H54 (cell line): ENCODE measurements around the gene ITGB6.
"Not testable (repeated sequence)": the region's sequence is repeated elsewhere in the genome, so short reads cannot be mapped to it uniquely, and the experiment has no call there.

ENCODE experiments used
- DNase-seq: peaks from one replicate; pipeline ENCODE4 v3.0.0; 2011; ENCODE audit warnings: low spot score, mixed read lengths; ENCODE audit not compliant: insufficient read length
- FAIRE-seq: peaks from 3 replicates; lab custom pipeline; 2011; peaks lifted over from hg19 to GRCh38; lab: Jason Lieb, UNC
- POLR2A ChIP-seq: IDR thresholded peaks from 2 replicates; pipeline ENCODE4 v1.6.1; 2011; ENCODE audit warnings: low read depth, mild to moderate bottlenecking, low read length

ITGB6 gene

GRCh38 chr2:160208655-160209515 is 8.8 kb upstream of the ITGB6 start:
- TF ChIP-seq POLR2A, result no peak; the same call in 1 of the 2 replicates
- no peak for FAIRE-seq
- no peak for DNase-seq

- peak; percentile 29; the same call in 1 of the 2 replicates for TF ChIP-seq POLR2A
Observed at GRCh38 chr2:160207804-160208654, 8.0 kb upstream of the ITGB6 start.

GRCh38 chr2:160207271-160207670 is 7.2 kb upstream of the ITGB6 start:
- no peak for FAIRE-seq
- no peak for TF ChIP-seq POLR2A
- no peak for DNase-seq

More at GRCh38 chr2:160207804-160208654, 8.0 kb upstream of the ITGB6 start:
- FAIRE-seq (peak; percentile 91), DNase-seq (peak; percentile 76)

DNA sequence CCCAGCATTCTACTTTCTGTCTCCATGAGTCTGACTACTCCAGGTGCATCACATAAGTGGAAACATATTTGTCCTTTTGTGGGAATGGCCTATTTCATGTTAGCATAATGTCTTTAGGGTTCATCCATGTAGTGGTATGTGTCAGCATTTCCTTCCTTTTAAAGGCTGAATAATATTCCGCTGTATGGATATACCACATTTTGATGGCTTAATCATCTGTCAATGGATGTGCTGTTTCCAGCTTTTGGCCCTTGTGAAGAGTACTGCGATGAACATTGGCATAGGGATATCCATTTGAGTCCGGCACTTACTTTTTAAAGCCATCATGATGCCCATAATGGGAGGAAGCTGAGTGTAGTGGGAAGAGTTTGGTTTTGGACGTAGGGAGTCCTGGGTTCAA is 6.4 kb upstream of the ITGB6 start:
- TF ChIP-seq POLR2A, result no peak

DNA sequence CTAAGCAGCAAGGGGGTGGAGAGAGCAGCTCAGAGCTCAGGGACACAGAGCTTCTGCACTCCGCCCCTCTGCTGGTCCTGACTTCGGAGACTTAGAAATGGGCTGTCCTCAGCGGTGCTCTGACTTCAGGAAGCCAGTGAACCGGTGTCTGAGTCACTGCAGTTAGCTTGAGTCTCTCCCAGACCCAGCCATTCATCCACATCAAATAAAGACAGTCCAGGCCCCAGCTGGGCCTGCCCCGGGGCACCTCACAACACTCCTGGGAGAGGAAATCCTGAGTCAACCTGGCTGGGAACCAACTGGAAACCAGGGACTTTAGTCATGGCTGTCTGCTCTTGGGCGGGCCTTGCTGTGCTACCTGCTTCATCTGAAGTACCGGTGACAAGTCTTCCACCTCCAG is 5.4 kb upstream of the ITGB6 start:
- TF ChIP-seq POLR2A, result peak; percentile 26; the same call in 1 of the 2 replicates
- DNase-seq, result peak; percentile 79
- FAIRE-seq, result peak; percentile 89

More for the DNA sequence above, 6.4 kb upstream of the ITGB6 start:
- DNase-seq (no peak), FAIRE-seq (no peak)

DNA sequence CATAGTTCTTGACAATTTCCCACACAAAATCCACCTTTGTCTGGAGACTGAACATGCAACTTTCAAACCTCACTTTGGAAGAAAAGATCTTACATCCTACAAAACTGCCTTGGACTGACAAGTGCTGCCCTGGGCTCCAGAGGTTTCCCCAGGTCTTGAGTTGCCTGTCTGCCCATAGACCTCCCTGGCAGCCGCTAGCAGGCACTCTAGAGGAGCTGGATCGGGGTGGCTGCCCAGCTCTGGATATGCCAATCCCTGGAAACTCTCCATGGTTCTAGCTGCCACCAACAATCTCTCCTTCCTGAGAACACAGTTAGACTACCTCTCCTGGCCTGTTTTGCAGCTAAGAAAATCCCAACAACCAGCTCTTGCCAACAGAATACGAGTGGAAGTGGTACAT is 3.4 kb upstream of the ITGB6 start:
- TF ChIP-seq POLR2A, result no peak
- FAIRE-seq (no peak), DNase-seq (no peak)

GRCh38 chr2:160203007-160203406 is 2.9 kb upstream of the ITGB6 start:
- TF ChIP-seq POLR2A, result no peak
- DNase-seq (no peak), FAIRE-seq (no peak)

- DNase-seq (no peak), FAIRE-seq (no peak)
- TF ChIP-seq POLR2A, result no peak
Observed at GRCh38 chr2:160201849-160202539, 1.9 kb upstream of the ITGB6 start.

GRCh38 chr2:160200921-160201320 is 849 bp upstream of the ITGB6 start:
- no peak for FAIRE-seq
- no peak for DNase-seq
- TF ChIP-seq POLR2A, result no peak

DNA sequence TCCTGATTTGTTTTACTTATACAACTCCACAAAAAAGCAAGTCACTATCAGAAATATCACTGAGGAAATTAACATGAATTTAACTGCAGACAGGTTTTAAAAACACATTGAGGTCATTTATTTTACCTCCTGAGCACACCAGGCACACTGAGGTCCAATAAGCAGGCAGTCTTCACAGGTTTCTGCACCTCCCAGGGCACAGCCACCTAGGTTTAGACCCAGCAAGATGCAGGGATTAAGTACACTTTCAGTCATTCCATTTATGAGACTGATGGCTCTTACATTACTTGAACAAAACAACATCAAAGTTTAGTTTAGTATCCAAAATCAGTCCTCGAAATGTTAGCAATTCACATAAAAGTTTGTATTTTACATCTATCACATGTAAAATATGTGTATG is 1.0 kb downstream of the ITGB6 start:
- FAIRE-seq, result no peak
- TF ChIP-seq POLR2A, result no peak
- no peak for DNase-seq

DNA sequence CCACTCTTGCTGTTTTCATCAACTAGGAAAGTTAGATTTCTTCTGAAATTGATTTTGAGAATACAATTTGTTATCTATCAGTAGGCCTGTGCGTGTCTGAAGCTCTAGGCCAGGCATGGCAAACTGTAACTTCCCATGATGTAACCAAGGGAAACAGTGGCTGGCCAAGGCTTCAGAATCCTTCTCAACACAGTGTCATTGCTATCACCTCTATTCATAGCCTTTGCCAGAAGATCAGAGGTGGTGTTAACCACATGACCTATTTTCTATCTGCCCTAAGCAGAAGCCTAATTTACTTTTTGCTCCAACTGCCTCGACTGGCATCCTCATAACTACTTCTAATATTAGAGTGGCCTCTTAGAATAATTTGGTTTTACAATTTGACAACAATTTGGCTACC is 2.5 kb downstream of the ITGB6 start:
- no peak for FAIRE-seq
- no peak for TF ChIP-seq POLR2A
- no peak for DNase-seq

DNA sequence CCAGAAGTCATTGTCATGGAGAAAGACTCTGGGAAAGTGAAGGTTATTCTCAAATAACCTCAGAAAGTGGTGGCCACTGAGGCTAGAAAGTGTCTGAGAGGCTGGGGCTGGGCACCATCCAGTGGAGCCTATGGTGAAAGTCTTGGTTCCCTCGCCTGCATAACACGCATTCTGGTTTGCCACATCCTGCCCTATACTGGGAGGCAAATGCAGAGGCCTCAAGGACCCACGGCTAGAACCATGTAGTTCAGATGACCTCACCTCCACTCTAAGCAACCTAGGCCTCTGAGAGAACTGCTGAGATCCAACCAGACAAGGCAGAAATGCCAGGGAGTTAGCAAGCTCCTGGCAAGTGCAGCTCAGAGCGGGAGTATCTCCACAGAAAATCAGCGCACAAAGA is 5.1 kb downstream of the ITGB6 start:
- no peak for TF ChIP-seq POLR2A
- no peak for FAIRE-seq

DNA sequence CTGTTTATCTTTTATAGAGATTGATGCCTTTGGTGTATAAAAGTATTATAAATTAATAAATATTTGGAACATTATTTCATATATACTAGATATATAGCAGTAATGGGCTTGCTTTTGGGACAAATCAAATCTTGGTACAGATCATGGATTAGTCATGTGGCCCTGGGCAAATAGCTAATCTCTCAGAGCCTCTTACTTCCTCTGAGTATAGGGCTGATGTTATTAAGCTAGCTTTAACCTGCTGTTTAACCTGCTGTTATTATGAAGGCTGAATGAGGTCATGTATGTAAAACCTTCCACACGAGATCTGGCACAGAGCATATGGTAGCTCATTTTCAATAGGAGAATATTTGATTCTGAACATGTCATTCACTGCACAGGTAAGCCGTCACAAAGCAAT is 5.7 kb downstream of the ITGB6 start:
- TF ChIP-seq POLR2A, result no peak
- no peak for FAIRE-seq
- no peak for DNase-seq

More for the DNA sequence above, 5.1 kb downstream of the ITGB6 start:
- DNase-seq, result no peak

DNA sequence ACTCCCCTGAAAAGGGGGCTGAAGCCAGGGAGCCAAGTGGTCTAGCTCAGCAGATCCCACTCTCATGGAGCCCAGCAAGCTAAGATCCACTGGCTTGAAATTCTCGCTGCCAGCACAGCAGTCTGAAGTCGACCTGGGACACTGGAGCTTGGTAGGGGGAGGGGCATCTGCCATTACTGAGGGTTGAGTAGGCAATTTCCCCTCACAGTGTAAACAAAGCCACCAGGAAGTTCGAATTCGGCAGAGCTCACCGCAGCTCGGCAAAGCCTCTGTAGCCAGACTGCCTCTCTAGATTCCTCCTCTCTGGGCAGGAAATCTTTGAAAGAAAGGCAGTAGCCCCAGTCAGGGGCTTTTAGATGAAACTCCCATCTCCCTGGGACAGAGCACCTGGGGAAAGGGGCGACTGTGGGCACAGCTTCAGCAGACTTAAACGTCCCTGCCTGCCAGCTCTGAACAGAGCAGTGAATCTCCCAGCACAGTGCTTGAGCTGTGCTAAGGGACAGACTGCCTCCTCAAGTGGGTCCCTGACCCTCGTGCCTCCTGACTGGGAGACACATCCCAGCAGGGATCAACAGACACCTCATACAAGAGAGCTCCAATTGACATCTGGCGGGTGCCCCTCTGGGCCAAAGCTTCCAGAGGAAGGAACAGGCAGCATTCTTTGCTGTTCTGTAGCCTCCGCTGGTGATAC is 18.8 kb downstream of the ITGB6 start:
- not testable (repeated sequence) for FAIRE-seq, DNase-seq

- not testable (repeated sequence) for FAIRE-seq, DNase-seq
Observed at GRCh38 chr2:160180690-160181089, 19.4 kb downstream of the ITGB6 start.
